ENCODE measurements around the gene INO80B. TPM values are rescaled to one million over a fixed set of nuclear protein-coding genes. Genes with fewer than 3 reads are reported as not detected.

Gene INO80B
- polyA plus RNA-seq, 1 donor from 2014 or later: 35.2 TPM

DNA sequence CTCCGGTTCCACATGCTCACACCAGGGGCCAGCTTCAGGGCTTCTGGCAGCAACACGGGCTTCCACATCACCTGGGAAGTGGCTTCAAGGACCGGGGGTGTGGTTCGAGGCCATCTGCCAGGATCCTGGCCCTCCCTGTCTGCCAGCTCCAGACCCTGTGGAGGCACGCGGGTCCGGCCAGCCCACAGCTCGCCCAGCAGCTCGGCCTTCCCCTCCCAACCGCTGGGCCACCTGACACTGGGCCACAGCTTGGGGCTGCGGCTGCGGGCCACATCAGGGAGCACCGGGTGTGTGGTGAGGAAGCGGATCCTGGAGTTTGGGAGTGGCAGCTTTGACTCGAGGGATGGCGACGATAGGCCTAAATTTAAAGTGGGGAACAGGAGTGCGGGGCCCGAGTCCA, 40.4 kb upstream of the INO80B start:
- no peaks in the 10 kb centered on the region for H3K79me2 ChIP-seq (replicated peaks; ENCODE audit: insufficient read depth, low read length)
- no peak overlapping the region for H3K4me2 ChIP-seq (ENCODE audit: low read length)
- no peaks in the 10 kb centered on the region for H3K9me2 ChIP-seq (ENCODE audit: insufficient read depth, low read length)
- H3K9ac ChIP-seq (ENCODE audit: low read length): no peak overlapping the region
- H3K9me3 ChIP-seq (ENCODE audit: low read length): no peaks in the 10 kb centered on the region
- H4K20me1 ChIP-seq (ENCODE audit: insufficient read depth): no peaks in the 10 kb centered on the region
- H3K27ac ChIP-seq (ENCODE audit: low read length): no peak overlapping the region
- no peaks in the 10 kb centered on the region for H3K36me3 ChIP-seq (ENCODE audit: insufficient read depth, low read length)
- no peaks in the 10 kb centered on the region for H3K27me3 ChIP-seq (ENCODE audit: insufficient read depth, low read depth, low read length)
- no peaks in the 10 kb centered on the region for H3F3A ChIP-seq (ENCODE audit: insufficient read depth, low read length, poor library complexity, severe bottlenecking)
- no peak overlapping the region for H3K4me3 ChIP-seq (ENCODE audit: low read length)
- TF ChIP-seq SMC3 (conservative IDR thresholded peaks at IDR 0.05; ENCODE audit: poor library complexity): no peak
- TF ChIP-seq TAF1 (IDR thresholded peaks at IDR 0.05; ENCODE audit: low read depth): no peak
- no peak for TF ChIP-seq POLR2AphosphoS5 (IDR thresholded peaks at IDR 0.05)
- TF ChIP-seq EZH2 (IDR thresholded peaks at IDR 0.05; ENCODE audit: borderline replicate concordance, insufficient read depth, low read length, poor library complexity, severe bottlenecking): no peak
- no peak overlapping the region for H2AFZ ChIP-seq (ENCODE audit: low read depth, low read length)

DNA sequence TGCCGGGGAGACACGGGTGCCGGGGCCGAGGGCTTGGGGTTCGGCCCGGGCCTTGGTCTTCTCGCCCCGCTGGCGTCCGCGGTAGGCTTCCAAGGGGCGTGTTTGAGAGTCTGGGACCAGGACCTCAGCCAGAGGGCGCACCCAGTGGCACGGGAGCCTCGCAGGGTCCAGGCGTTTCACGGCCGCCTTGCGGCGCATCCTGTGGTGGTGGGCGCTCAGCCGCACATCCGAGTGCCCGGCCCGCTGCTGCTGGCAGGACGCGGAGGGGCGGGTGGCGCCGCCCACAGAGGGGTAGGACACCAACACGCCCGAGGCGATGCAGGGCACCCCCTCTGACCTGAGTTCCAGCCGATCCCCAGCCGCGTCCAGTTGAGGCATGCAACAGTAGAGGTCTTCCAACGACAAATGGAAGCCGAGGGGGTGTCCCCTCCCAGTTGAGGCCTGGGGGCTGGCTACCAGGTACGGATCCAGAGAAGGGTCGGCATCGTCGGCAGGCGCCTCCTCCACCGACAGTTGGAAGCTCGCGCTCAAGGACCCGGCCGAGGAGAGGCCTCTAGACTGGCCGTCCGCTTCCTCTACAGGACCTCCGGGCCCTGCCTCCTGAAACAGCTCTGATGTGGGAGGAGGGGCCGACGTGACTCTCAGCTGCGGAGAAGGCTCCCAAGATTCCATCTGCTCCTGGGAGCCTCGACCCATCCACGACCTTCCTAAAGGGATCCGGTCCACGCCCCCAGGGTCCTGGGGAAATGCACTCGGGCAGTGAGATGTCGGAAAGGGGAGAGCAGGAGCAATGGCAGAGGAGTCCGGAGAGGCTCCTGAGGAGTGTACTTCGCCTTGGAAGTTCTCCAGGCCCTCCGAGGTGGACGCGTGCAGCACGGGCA, 39.8 kb upstream of the INO80B start:
- no peak overlapping the region for H3K9ac ChIP-seq (ENCODE audit: low read length)
- no peak overlapping the region for H3K27ac ChIP-seq (ENCODE audit: low read length)
- no peak overlapping the region for H3K4me3 ChIP-seq (ENCODE audit: low read length)
- H3K27me3 ChIP-seq (ENCODE audit: insufficient read depth, low read depth, low read length): no peaks in the 10 kb centered on the region
- no peaks in the 10 kb centered on the region for H3F3A ChIP-seq (ENCODE audit: insufficient read depth, low read length, poor library complexity, severe bottlenecking)
- H3K36me3 ChIP-seq (ENCODE audit: insufficient read depth, low read length): no peaks in the 10 kb centered on the region
- H4K20me1 ChIP-seq (ENCODE audit: insufficient read depth): no peaks in the 10 kb centered on the region
- TF ChIP-seq POLR2AphosphoS5 (IDR thresholded peaks at IDR 0.05) (no peak), MXI1 (conservative IDR thresholded peaks at IDR 0.05; ENCODE audit: poor library complexity, severe bottlenecking) (no peak), RAD21 (conservative IDR thresholded peaks at IDR 0.05) (no peak), CTCF (IDR thresholded peaks at IDR 0.05; ENCODE audit: poor library complexity, severe bottlenecking) (no peak), REST (IDR thresholded peaks at IDR 0.05; ENCODE audit: borderline replicate concordance) (no peak), TAF1 (IDR thresholded peaks at IDR 0.05; ENCODE audit: low read depth) (no peak), EP300 (conservative IDR thresholded peaks at IDR 0.05; ENCODE audit: poor library complexity, severe bottlenecking) (no peak), SMC3 (conservative IDR thresholded peaks at IDR 0.05; ENCODE audit: poor library complexity) (no peak), EZH2 (IDR thresholded peaks at IDR 0.05; ENCODE audit: borderline replicate concordance, insufficient read depth, low read length, poor library complexity, severe bottlenecking) (no peak)
- no peaks in the 10 kb centered on the region for H3K79me2 ChIP-seq (replicated peaks; ENCODE audit: insufficient read depth, low read length)
- no peaks in the 10 kb centered on the region for H3K9me2 ChIP-seq (ENCODE audit: insufficient read depth, low read length)
- no peak overlapping the region for H2AFZ ChIP-seq (ENCODE audit: low read depth, low read length)
- H3K4me2 ChIP-seq (ENCODE audit: low read length): no peak overlapping the region
- no peaks in the 10 kb centered on the region for H3K9me3 ChIP-seq (ENCODE audit: low read length)

All from neural cell (in vitro differentiated cells).